ENCODE data around the gene MRNIP. TPM values are rescaled to one million over a fixed set of nuclear protein-coding genes. Genes with fewer than 3 reads are reported as not detected.

Gene MRNIP
- total RNA-seq, 3 donors from 2014 or later: 20.8 to 38.3 (median 27.5) TPM

- intact Hi-C loops (cut with DNase I, micrococcal nuclease): no loop called here
- Histone ChIP-seq H3K9me3 (no peaks in the 10 kb centered on the region), H3K4me1 (ENCODE audit: low read depth) (peaks cover 26% of the 10 kb centered on the region), H3K4me3 (peak overlapping the region; percentile 26), H3K36me3 (ENCODE audit: low read depth) (peaks cover 15% of the 10 kb centered on the region)
- ATAC-seq: peak; percentile 86
- peak; percentile 86 to 91 (median 89) for DNase-seq
- peak; percentile 87 for TF ChIP-seq CTCF (IDR thresholded peaks at IDR 0.05)
Observed at GRCh38 chr5:179795863-179796833, 62.5 kb downstream of the MRNIP start.

GRCh38 chr5:179795049-179795862 lies 63.4 kb downstream of the MRNIP start:
- DNase-seq (peak in 2 of 3 donors; percentile 69 to 78), ATAC-seq (peak; percentile 26)
- intact Hi-C loops (cut with DNase I, micrococcal nuclease): no loop called here

GRCh38 chr5:179794575-179794974 lies 64.0 kb downstream of the MRNIP start:
- peaks cover 26% of the 10 kb centered on the region for H3K4me1 ChIP-seq (ENCODE audit: low read depth)
- H3K9me3 ChIP-seq: no peaks in the 10 kb centered on the region
- DNase-seq (no peak), ATAC-seq (no peak)
- intact Hi-C loops (cut with DNase I, micrococcal nuclease): no loop called here
- no peak for TF ChIP-seq CTCF (IDR thresholded peaks at IDR 0.05)
- H3K4me3 ChIP-seq: no peak overlapping the region
- H3K36me3 ChIP-seq (ENCODE audit: low read depth): peaks cover 11% of the 10 kb centered on the region

More at GRCh38 chr5:179795049-179795862, 63.4 kb downstream of the MRNIP start:
- no peaks in the 10 kb centered on the region for H3K9me3 ChIP-seq
- H3K36me3 ChIP-seq (ENCODE audit: low read depth): peaks cover 15% of the 10 kb centered on the region
- peaks cover 26% of the 10 kb centered on the region for H3K4me1 ChIP-seq (ENCODE audit: low read depth)
- TF ChIP-seq CTCF (IDR thresholded peaks at IDR 0.05): no peak
- peak overlapping the region; percentile 26 for H3K4me3 ChIP-seq

- TF ChIP-seq CTCF (IDR thresholded peaks at IDR 0.05): no peak
- H3K4me1 ChIP-seq (ENCODE audit: low read depth): peaks cover 26% of the 10 kb centered on the region
- ATAC-seq (no peak), DNase-seq (no peak)
- H3K9me3 ChIP-seq: no peaks in the 10 kb centered on the region
- intact Hi-C loops (cut with DNase I, micrococcal nuclease): no loop called here
- H3K4me3 ChIP-seq: no peak overlapping the region
- H3K36me3 ChIP-seq (ENCODE audit: low read depth): peaks cover 7% of the 10 kb centered on the region
Observed at GRCh38 chr5:179794171-179794570, 64.4 kb downstream of the MRNIP start.

GRCh38 chr5:179793468-179794139 lies 65.0 kb downstream of the MRNIP start, which contains the start of gene LTC4S:
Gene LTC4S (plus strand): TSS chr5:179793986. CDS start chr5:179794081, 95 bp downstream.
- Histone ChIP-seq H3K9me3 (no peaks in the 10 kb centered on the region), H3K36me3 (ENCODE audit: low read depth) (peaks cover 4% of the 10 kb centered on the region), H3K4me1 (ENCODE audit: low read depth) (peaks cover 26% of the 10 kb centered on the region), H3K4me3 (no peak within 1 kb of the TSS)
- intact Hi-C loops (cut with DNase I, micrococcal nuclease): no loop called here
- TF ChIP-seq CTCF (IDR thresholded peaks at IDR 0.05): no peak
- no peak for ATAC-seq
- peak; percentile 62 to 88 (median 78) for DNase-seq

Measured in mucosa of descending colon (tissue), 3 donors.